ENCODE measurements around the gene RIMS4. TPM values are rescaled to one million over a fixed set of nuclear protein-coding genes. Genes with fewer than 3 reads are reported as not detected.

RIMS4 gene
- total and polyA plus RNA-seq, 10 of the 15 experiments (the other 5 are each of a cell fraction or from before 2014, with no cell fraction given), result under 0.01 to 0.07 (median 0.05) TPM; not detected in 5

GRCh38 chr20:44752099-44752931 is 58.0 kb downstream of the RIMS4 start:
- Histone ChIP-seq H2AFZ (ENCODE audit: control insufficient read depth, low read depth, low read length) (no peak overlapping the region), H3K9me3 (replicated peaks; ENCODE audit: control insufficient read depth, insufficient read depth, low read length) (no peaks in the 10 kb centered on the region), H4K20me1 (ENCODE audit: control insufficient read depth, insufficient read depth) (no peaks in the 10 kb centered on the region; the same call in 1 of the 2 replicates), H3K27me3 (replicated peaks in 1 of 2; ENCODE audit: control insufficient read depth in 2 of 2, insufficient read depth in 2 of 2, low read length in 1 of 2) (peaks cover 2 to 10% of the 10 kb centered on the region in 2 experiments; a peak in 3 of 4 replicates), H3K4me1 (ENCODE audit: control insufficient read depth, insufficient read depth, low read length) (no peaks in the 10 kb centered on the region), H3K27ac (ENCODE audit: control insufficient read depth, insufficient read depth) (no peak overlapping the region), H3K4me2 (ENCODE audit: control insufficient read depth, insufficient read depth) (no peak overlapping the region), H3K36me3 (ENCODE audit: control insufficient read depth in 2 of 2, insufficient read depth in 2 of 2, low read length in 1 of 2) (no peaks in the 10 kb centered on the region), H3K9ac (ENCODE audit: control insufficient read depth, insufficient read depth, low read length) (no peak overlapping the region), H3K4me3 (no peak overlapping the region), H3K79me2 (ENCODE audit: control insufficient read depth, insufficient read depth, low read length) (no peaks in the 10 kb centered on the region)
- ChIA-PET RAD21 (ENCODE audit: unreplicated experiment) (no interaction called here), POLR2A (no interaction called here), CTCF (interaction anchor here (1.2 kb wide), 1 partner anchor 114 kb away, joined by 3 read pairs; no protein-coding TSS in a partner anchor), SMC1A (ENCODE audit: uncharacterized antibody, unreplicated experiment) (interaction anchor here (1.4 kb wide), 1 partner anchor 14 kb away, joined by 3 read pairs; no protein-coding TSS in a partner anchor)
- ATAC-seq (0 out of 3 replicates have a peak, but pooled peaks have one; percentile 14), FAIRE-seq (no peak), DNase-seq (ENCODE audit: low read depth, low spot score) (no peak)
- TF ChIP-seq ZNF687 (IDR thresholded peaks at IDR 0.05) (no peak), HDAC2 (IDR thresholded peaks at IDR 0.05) (no peak), TCF12 (IDR thresholded peaks at IDR 0.05; ENCODE audit: low read depth, low read length) (no peak), PRDM15 (CRISPR knock-in tag; IDR thresholded peaks at IDR 0.05) (no peak), MYC (IDR thresholded peaks at IDR 0.05; ENCODE audit: insufficient read depth, insufficient read length, insufficient replicate concordance, low read length, severe bottlenecking) (no peak), BMI1 (IDR thresholded peaks at IDR 0.05; ENCODE audit: borderline replicate concordance) (no peak)
- intact Hi-C loops (cut with micrococcal nuclease; ENCODE audit: unreplicated experiment), result no loop called here
- no TSS peak for BruUV-seq (replicated peaks)
- in situ Hi-C loops (cut with MboI), result no loop called here
- WGBS (ENCODE audit: insufficient coverage, insufficient replicate concordance, low lambda C conversion rate, missing lambda C conversion rate), result 26% methylated on average over 17 of the region's 17 CpGs
